HG03558 (cell line): ENCODE measurements around the gene ACTA1.
"Not testable (repeated sequence)": the region's sequence is repeated elsewhere in the genome, so short reads cannot be mapped to it uniquely, and the experiment has no call there.

Experiments
- ATAC-seq: cut with Tn5 transposase; IDR thresholded peaks from one replicate; pipeline ENCODE4 v1.9.1; 2021; ENCODE audit warnings: moderate number of reproducible peaks; ENCODE audit not compliant: unreplicated experiment; ENCODE audit errors: extremely low read depth

ACTA1 gene

GRCh38 chr1:229410692-229411433 lies 23.0 kb downstream of the ACTA1 start:
- ATAC-seq, result no peak

- no peak for ATAC-seq
These were observed 23.6 kb downstream of the ACTA1 start for GRCh38 chr1:229410370-229410691.

- no peak for ATAC-seq
These were observed 24.1 kb downstream of the ACTA1 start for GRCh38 chr1:229409616-229410369.

GRCh38 chr1:229408458-229409037 lies 25.3 kb downstream of the ACTA1 start:
- ATAC-seq, result no peak

- no peak for ATAC-seq
These were observed 26.5 kb downstream of the ACTA1 start for GRCh38 chr1:229407206-229408026.

- ATAC-seq, result no peak
These were observed 27.1 kb downstream of the ACTA1 start for GRCh38 chr1:229406798-229407197.

GRCh38 chr1:229403573-229403972 lies 30.3 kb downstream of the ACTA1 start:
- ATAC-seq, result no peak

- ATAC-seq, result no peak
These were observed 30.9 kb downstream of the ACTA1 start for GRCh38 chr1:229402993-229403392.

- not testable (repeated sequence) for ATAC-seq
These were observed 31.6 kb downstream of the ACTA1 start for GRCh38 chr1:229402329-229402728.

GRCh38 chr1:229397762-229398161 lies 36.1 kb downstream of the ACTA1 start:
- ATAC-seq, result no peak

- ATAC-seq, result no peak
These were observed 37.2 kb downstream of the ACTA1 start for GRCh38 chr1:229396585-229397206.

- ATAC-seq, result not testable (repeated sequence)
These were observed 39.4 kb downstream of the ACTA1 start for GRCh38 chr1:229394517-229394916.

GRCh38 chr1:229392936-229393335 lies 41.0 kb downstream of the ACTA1 start:
- ATAC-seq, result no peak

- ATAC-seq, result no peak
These were observed 43.8 kb downstream of the ACTA1 start for GRCh38 chr1:229390130-229390529.

GRCh38 chr1:229388897-229389580 lies 44.9 kb downstream of the ACTA1 start:
- no peak for ATAC-seq

- ATAC-seq, result no peak
These were observed 47.9 kb downstream of the ACTA1 start for GRCh38 chr1:229385853-229386456.

GRCh38 chr1:229384822-229385221 lies 49.1 kb downstream of the ACTA1 start:
- no peak for ATAC-seq

GRCh38 chr1:229383961-229384360 lies 49.9 kb downstream of the ACTA1 start:
- ATAC-seq, result no peak

- no peak for ATAC-seq
These were observed 50.7 kb downstream of the ACTA1 start for GRCh38 chr1:229383188-229383587.
